HG03196 (cell line): ENCODE results near the gene MCEE.
"Not testable (repeated sequence)": the region's sequence is repeated elsewhere in the genome, so short reads cannot be mapped to it uniquely, and the experiment has no call there.

Experiments used
- ATAC-seq: cut with Tn5 transposase; IDR thresholded peaks from one replicate; pipeline ENCODE4 v1.9.1; 2021; ENCODE audit not compliant: unreplicated experiment

Gene MCEE

GRCh38 chr2:71129114-71129901 is 721 bp downstream of the MCEE start:
- peak; percentile 3 for ATAC-seq

- ATAC-seq = no peak
These were observed 3.1 kb downstream of the MCEE start for GRCh38 chr2:71126957-71127356.

- ATAC-seq = no peak
These were observed 4.3 kb downstream of the MCEE start for GRCh38 chr2:71125506-71126294.

GRCh38 chr2:71122387-71123298 is 7.4 kb downstream of the MCEE start:
- no peak for ATAC-seq

- no peak for ATAC-seq
These were observed 8.6 kb downstream of the MCEE start for GRCh38 chr2:71121479-71121878.

- ATAC-seq = no peak
These were observed 9.8 kb downstream of the MCEE start for GRCh38 chr2:71120195-71120594.

GRCh38 chr2:71117063-71117462 is 13.0 kb downstream of the MCEE start:
- no peak for ATAC-seq

- ATAC-seq = no peak
These were observed 16.2 kb downstream of the MCEE start for GRCh38 chr2:71113843-71114242.

GRCh38 chr2:71108091-71108490 is 21.9 kb downstream of the MCEE start:
- no peak for ATAC-seq

GRCh38 chr2:71106463-71106862 is 23.6 kb downstream of the MCEE start:
- ATAC-seq = not testable (repeated sequence)

- ATAC-seq = no peak
These were observed 26.2 kb downstream of the MCEE start for GRCh38 chr2:71103809-71104208.

GRCh38 chr2:71102981-71103681 is 26.9 kb downstream of the MCEE start:
- no peak for ATAC-seq

- no peak for ATAC-seq
These were observed 28.4 kb downstream of the MCEE start for GRCh38 chr2:71101656-71102055.

GRCh38 chr2:71100195-71100964 is 29.6 kb downstream of the MCEE start:
- no peak for ATAC-seq

- not testable (repeated sequence) for ATAC-seq
These were observed 37.4 kb downstream of the MCEE start for GRCh38 chr2:71092491-71093260.

- ATAC-seq = not testable (repeated sequence)
These were observed 38.2 kb downstream of the MCEE start for GRCh38 chr2:71091808-71092207.

- ATAC-seq = not testable (repeated sequence)
These were observed 40.6 kb downstream of the MCEE start for GRCh38 chr2:71089475-71089874.

- ATAC-seq = not testable (repeated sequence)
These were observed 44.6 kb downstream of the MCEE start for GRCh38 chr2:71085325-71086003.
